ENCODE data around the gene PLVAP.

GRCh38 chr19:17415121-17415520, 38.0 kb upstream of the PLVAP start:
- TF ChIP-seq YY1 (IDR thresholded peaks at IDR 0.05; ENCODE audit: borderline replicate concordance in 1 of 3, control insufficient read depth in 1 of 3, extremely low read depth in 1 of 3, insufficient read depth in 3 of 3, insufficient read length in 1 of 3, insufficient replicate concordance in 2 of 3, low read depth in 1 of 3, low read length in 2 of 3), result no peak
- no peak for TF ChIP-seq EZH2 (IDR thresholded peaks at IDR 0.05; ENCODE audit: borderline replicate concordance, low read depth, low read length)
- no peak for TF ChIP-seq CHCHD3 (CRISPR knock-in tag; IDR thresholded peaks at IDR 0.05)
- TF ChIP-seq BCLAF1 (IDR thresholded peaks at IDR 0.05; ENCODE audit: borderline replicate concordance in 1 of 2, control insufficient read depth in 1 of 2, low read depth in 2 of 2, low read length in 1 of 2), result no peak

Data from K562 (cell line).